Lung (tissue), 12 donors: ENCODE measurements around the gene FAM193A. TPM values are rescaled to one million over a fixed set of nuclear protein-coding genes. Genes with fewer than 3 reads are reported as not detected.

ENCODE experiments used
- ATAC-seq: fragments of 200-7000 bp; cut with Tn5 transposase; one replicate; pipeline ENCODE4 v1.9.1; 2020; ENCODE audit warnings: moderate number of reproducible peaks; ENCODE audit not compliant: insufficient read depth, low FRiP score
- DNase-seq, 3 donors: peaks; one replicate each; pipeline ENCODE4 v3.0.0-alpha.2; 2013 to 2017
- H3K27ac ChIP-seq, 2 donors: one replicate each; pipeline ENCODE4 v1.5.1; 2013; ENCODE audit warnings: mild to moderate bottlenecking in 2 of 2, moderate library complexity in 2 of 2, control low read depth in 1 of 2, inconsistent platforms in 1 of 2, low read depth in 1 of 2, low read length in 1 of 2
- H3K27me3 ChIP-seq, 3 donors: one replicate each; pipeline ENCODE4 v1.5.1; 2013; ENCODE audit warnings: low read length in 2 of 3; ENCODE audit not compliant: control insufficient read depth in 3 of 3, insufficient read depth in 3 of 3
- H3K36me3 ChIP-seq, 4 donors: one replicate each; pipeline ENCODE4 v1.5.1; 2013; ENCODE audit warnings: low read length in 4 of 4, mild to moderate bottlenecking in 1 of 4, moderate library complexity in 1 of 4; ENCODE audit not compliant: control insufficient read depth in 4 of 4, insufficient read depth in 4 of 4
- H3K4me1 ChIP-seq, 5 donors: one replicate each; pipeline ENCODE4 v1.5.1; 2013; ENCODE audit warnings: low read length in 5 of 5, mild to moderate bottlenecking in 2 of 5, moderate library complexity in 1 of 5; ENCODE audit not compliant: control insufficient read depth in 5 of 5, insufficient read depth in 5 of 5
- H3K4me3 ChIP-seq: one replicate; pipeline ENCODE4 v1.5.1; 2013; ENCODE audit warnings: mild to moderate bottlenecking, control low read depth, moderate library complexity
- H3K9ac ChIP-seq, 2 donors: one replicate each; pipeline ENCODE4 v1.5.1; 2013; ENCODE audit warnings: low read length in 2 of 2, control low read depth in 1 of 2; ENCODE audit not compliant: insufficient read depth in 1 of 2
- H3K9me3 ChIP-seq, 4 donors: one replicate each; pipeline ENCODE4 v1.5.1; 2013; ENCODE audit warnings: low read length in 3 of 4, mild to moderate bottlenecking in 1 of 4, moderate library complexity in 1 of 4; ENCODE audit not compliant: control insufficient read depth in 4 of 4, insufficient read depth in 3 of 4
- CTCF ChIP-seq: IDR thresholded peaks from 2 replicates; pipeline ENCODE4 v1.5.1; 2012; ENCODE audit warnings: mild to moderate bottlenecking; ENCODE audit errors: control extremely low read depth, extremely low read depth
- WGBS, 2 donors: extraction: QIAGEN DNeasy Blood & Tissue Kit; methylation state at CpG; one replicate each; pipeline ENCODE4 v1.1.7; 2013; 5-methylcytosine and 5-hydroxymethylcytosine counted together
- polyA plus RNA-seq, 2 donors: library from polyadenylated mRNA; stranded (reverse); fragments of 200-250 nt; gene quantifications; one replicate each; pipeline ENCODE4 v1.2.1, GENCODE V29; 2013
- total RNA-seq, 2 donors: library from RNA; depleted of rRNA in 1 of 2; stranded (reverse); fragments of >200 nt in 1 of 2; gene quantifications; one replicate each; pipeline ENCODE4 v1.2.1, GENCODE V29; 2014 to 2021
- donor health status: control.
- donor health status: control.
- donor health status: Bipolar disorder and iron deficiency.
- donor health status: healthy.
- donor health status: DM: yes; HTN: yes; CAD: no.

The FAM193A gene
- total and polyA plus RNA-seq, 4 donors: 9.7 to 33.2 (median 17.5) TPM

- H3K9me3 ChIP-seq: no peaks in the 10 kb centered on the region
Observed at GRCh38 chr4:2652415-2653160, 116.1 kb downstream of the FAM193A start.

DNA sequence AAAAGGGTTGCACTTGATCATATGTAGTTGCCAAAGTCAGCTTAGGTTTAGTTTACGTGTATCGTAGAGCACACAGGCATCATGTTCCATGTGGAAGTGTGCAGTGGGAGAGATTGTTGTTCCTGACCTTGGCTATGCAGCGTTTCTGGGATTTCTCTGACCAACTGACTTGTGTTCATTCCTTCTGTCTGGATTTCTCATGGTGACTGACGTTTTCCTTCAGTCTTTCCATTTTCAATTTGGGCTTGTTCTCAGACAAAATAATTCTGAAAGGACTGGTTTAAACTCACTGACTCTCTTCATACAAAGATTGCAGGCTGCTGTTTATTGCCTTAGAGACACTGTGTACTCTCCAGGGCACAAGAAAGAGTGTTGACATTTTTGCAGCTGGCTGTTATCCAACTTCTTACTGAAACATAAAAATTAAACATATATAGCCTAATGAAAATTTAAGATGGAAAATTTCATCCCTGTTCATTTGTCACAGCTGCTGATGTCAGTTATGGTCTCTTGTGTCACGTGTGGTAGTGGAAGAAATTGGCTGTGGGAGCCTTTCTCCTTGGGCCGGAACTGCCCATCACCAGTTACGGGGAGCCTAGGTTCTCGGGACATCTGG is 124.3 kb downstream of the FAM193A start:
- 72 to 83% methylated on average over 8 of the region's 8 CpGs for WGBS, 2 donors
- peak; percentile 57 to 94 (median 93) for DNase-seq
- TF ChIP-seq CTCF: no peak
- no peak for ATAC-seq
- peaks cover 20 to 39% (median 26%) of the 10 kb centered on the region in 4 donors for H3K36me3 ChIP-seq
- no peaks in the 10 kb centered on the region for H3K9me3 ChIP-seq
- H3K27me3 ChIP-seq: no peaks in the 10 kb centered on the region
- H3K27ac ChIP-seq: peak overlapping the region in 1 of 2 donors; percentile 61
- peaks cover 5 to 22% (median 10%) of the 10 kb centered on the region in 5 donors for H3K4me1 ChIP-seq
- H3K9ac ChIP-seq: peak overlapping the region in 1 of 2 donors; percentile 75
- no peak overlapping the region for H3K4me3 ChIP-seq

More at GRCh38 chr4:2652415-2653160, 116.1 kb downstream of the FAM193A start:
- DNase-seq: no peak
- Histone ChIP-seq H3K27me3 (no peaks in the 10 kb centered on the region), H3K4me1 (peaks cover 0 to 2% (median 0%) of the 10 kb centered on the region in 5 donors), H3K4me3 (no peak overlapping the region), H3K9ac (no peak overlapping the region), H3K27ac (no peak overlapping the region), H3K36me3 (peaks cover 8 to 35% (median 23%) of the 10 kb centered on the region in 4 donors)
- TF ChIP-seq CTCF: no peak
- WGBS, 2 donors: 61 to 80% methylated on average over 14 of the region's 14 CpGs
- ATAC-seq: no peak

DNA sequence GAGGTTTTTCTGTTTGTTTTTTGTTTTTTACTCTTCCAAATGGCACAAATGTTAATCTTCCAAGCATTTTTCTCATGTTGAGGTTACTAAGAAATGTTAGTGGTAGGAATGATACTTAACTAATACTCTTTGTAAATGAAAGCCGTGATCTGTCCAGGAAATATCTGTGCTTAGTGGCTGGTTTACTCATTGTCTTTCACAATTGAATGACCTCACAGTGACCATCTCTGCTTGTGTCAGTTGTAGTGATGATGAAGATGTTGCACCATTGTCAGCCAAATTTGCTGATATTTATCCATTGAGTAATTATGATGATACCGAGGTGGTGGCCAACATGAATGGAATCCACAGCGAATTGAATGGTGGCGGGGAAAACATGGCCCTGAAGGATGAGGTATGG is 126.2 kb downstream of the FAM193A start:
- no peaks in the 10 kb centered on the region for H3K27me3 ChIP-seq
- no peaks in the 10 kb centered on the region for H3K9me3 ChIP-seq
- 81 to 83% methylated on average over 4 of the region's 4 CpGs for WGBS, 2 donors
- H3K4me1 ChIP-seq: peaks cover 5 to 26% (median 11%) of the 10 kb centered on the region in 5 donors
- peaks cover 20 to 36% (median 25%) of the 10 kb centered on the region in 4 donors for H3K36me3 ChIP-seq
- ATAC-seq: peak; percentile 25
- no peak overlapping the region for H3K4me3 ChIP-seq
- H3K9ac ChIP-seq: no peak overlapping the region
- DNase-seq: no peak
- H3K27ac ChIP-seq: no peak overlapping the region
- TF ChIP-seq CTCF: no peak
